Sigmoid colon (tissue), 4 donors: ENCODE measurements around the gene KIAA1549.

Source experiments
- CTCF ChIP-seq, 4 experiments: fragments of 450-650 bp in 3 of 4; fragments of 200-600 bp in 1 of 4; IDR thresholded peaks; one replicate each; pipeline ENCODE4 v1.5.1; 2016 to 2019; ENCODE audit warnings: antibody characterized with exemption in 4 of 4, mild to moderate bottlenecking in 3 of 4, moderate library complexity in 2 of 4
- EP300 ChIP-seq, 4 donors: sonication (generic); formaldehyde crosslinking; IDR thresholded peaks; one replicate each; pipeline ENCODE4 v1.6.1; 2017; ENCODE audit warnings: antibody characterized with exemption in 4 of 4
- POLR2AphosphoS5 ChIP-seq, 4 donors: sonication (generic); formaldehyde crosslinking; IDR thresholded peaks; one replicate each; pipeline ENCODE4 v1.6.1; 2017; ENCODE audit warnings: antibody characterized with exemption in 4 of 4

- TF ChIP-seq CTCF (IDR thresholded peaks at IDR 0.05): no peak
- TF ChIP-seq EP300 (IDR thresholded peaks at IDR 0.05): no peak
- TF ChIP-seq POLR2AphosphoS5 (IDR thresholded peaks at IDR 0.05): no peak
Measured at GRCh38 chr7:138838166-138838565, 143.0 kb downstream of the KIAA1549 start.
